K562 (cell line): ENCODE data around the gene ZDHHC20. TPM values are rescaled to one million over a fixed set of nuclear protein-coding genes. Genes with fewer than 3 reads are reported as not detected.

Source experiments
- ARHGAP35 ChIP-seq: fragments of 450-650 bp; IDR thresholded peaks from 2 replicates; pipeline ENCODE4 v1.6.1; 2018; ENCODE audit not compliant: partially characterized antibody
- CREB3 ChIP-seq: fragments of 450-650 bp; conservative IDR thresholded peaks from 2 replicates; pipeline ENCODE4 v1.6.1; 2016; ENCODE audit warnings: missing genetic modification characterization, low read depth, mild to moderate bottlenecking, missing compliant biosample characterization, moderate library complexity
- FOXM1 ChIP-seq, 2 experiments: fragments of 450-650 bp in 1 of 2; sonication (generic) in 1 of 2; formaldehyde crosslinking in 1 of 2; IDR thresholded peaks; 2 replicates each; pipeline versions ENCODE4 v1.6.1 to v1.9.0; 2017 to 2022; ENCODE audit warnings: low read depth in 2 of 2, mild to moderate bottlenecking in 2 of 2, missing genetic modification reagents in 1 of 2, moderate library complexity in 1 of 2
- HOXB6 ChIP-seq: fragments of 250-450 bp; sonication (Bioruptor Pico); IDR thresholded peaks from 2 replicates; pipeline ENCODE4 v1.5.1; 2022; ENCODE audit warnings: mild to moderate bottlenecking, borderline replicate concordance
- JUN ChIP-seq, 2 experiments: sonication (generic) in 1 of 2; formaldehyde crosslinking in 1 of 2; IDR thresholded peaks; 2 replicates each; pipeline versions ENCODE4 v1.6.1 to v1.8.0; 2012 to 2022; ENCODE audit warnings: borderline replicate concordance in 2 of 2, mild to moderate bottlenecking in 2 of 2, improper control_type of control experiment in 1 of 2, low read depth in 1 of 2, low read length in 1 of 2, missing genetic modification reagents in 1 of 2
- NRF1 ChIP-seq, 2 experiments: fragments of 450-650 bp; IDR thresholded peaks in 1 of 2; conservative IDR thresholded peaks in 1 of 2; 2 replicates each; pipeline ENCODE4 v1.6.1; 2014; ENCODE audit warnings: mild to moderate bottlenecking in 2 of 2
- STAT5A ChIP-seq: IDR thresholded peaks from 2 replicates; pipeline ENCODE4 v1.6.1; 2012; ENCODE audit warnings: low read length, inconsistent platforms, borderline replicate concordance
- polyA plus RNA-seq, 8 experiments: library from polyadenylated mRNA; depleted of rRNA in 4 of 8; stranded (reverse) in 5 of 8; unstranded in 3 of 8; fragments of >200 nt; fragmentation: Nextera tagmentation in 2 of 8; fragmentation: Illumina TruSeq in 1 of 8; extraction: Ambion mirVana in 2 of 8; extraction: Trizol in 1 of 8; gene quantifications; 2 replicates each; pipeline versions ENCODE4 v1.2.1 to v1.2.3, GENCODE V29; 2011 to 2014; ENCODE audit warnings: inconsistent platforms in 1 of 8, missing spikeins in 1 of 8
- total RNA-seq, 7 experiments: library from RNA; depleted of rRNA in 6 of 7; stranded (reverse); fragments of >200 nt in 6 of 7; fragmentation: Illumina TruSeq in 2 of 7; extraction: Trizol in 2 of 7; gene quantifications; 2 replicates each; pipeline versions ENCODE4 v1.2.1 to v1.2.3, GENCODE V29; 2011 to 2021; ENCODE audit warnings: low replicate concordance in 1 of 7
- TF ChIP-seq, protein P1 (sequence below): fragments of 450-650 bp; conservative IDR thresholded peaks from 2 replicates; pipeline ENCODE4 v1.6.1; 2016; ENCODE audit warnings: missing genetic modification characterization, low read depth, mild to moderate bottlenecking, control low read depth, missing compliant biosample characterization

ZDHHC20 gene
- total and polyA plus RNA-seq, 9 of the 15 experiments (the other 6 are each of a cell fraction or from before 2014, with no cell fraction given) = 2.7 to 20.9 (median 15.8) TPM

DNA sequence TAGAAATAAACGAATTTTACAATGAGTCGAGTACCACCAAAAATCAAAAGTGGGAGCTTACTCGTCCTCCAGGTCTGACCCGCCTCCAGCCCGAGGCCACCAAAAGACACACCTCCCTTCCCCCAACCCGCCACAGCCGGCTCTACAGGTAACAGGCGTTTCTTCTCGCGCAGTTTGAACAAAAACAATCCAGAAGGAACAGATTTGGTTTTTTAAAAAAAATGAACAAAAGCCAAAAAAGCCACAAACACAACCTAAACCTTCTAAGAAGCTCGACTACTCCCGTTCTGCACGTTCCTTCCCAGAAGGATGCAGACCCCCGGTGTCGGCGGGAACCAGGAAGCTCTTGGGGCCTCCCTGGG is 671 bp downstream of the ZDHHC20 start (continued):
- TF ChIP-seq HOXB6 (CRISPR knock-in tag) = no peak
- TF ChIP-seq CREB3 (tag) = no peak
- TF ChIP-seq, protein P1, sequence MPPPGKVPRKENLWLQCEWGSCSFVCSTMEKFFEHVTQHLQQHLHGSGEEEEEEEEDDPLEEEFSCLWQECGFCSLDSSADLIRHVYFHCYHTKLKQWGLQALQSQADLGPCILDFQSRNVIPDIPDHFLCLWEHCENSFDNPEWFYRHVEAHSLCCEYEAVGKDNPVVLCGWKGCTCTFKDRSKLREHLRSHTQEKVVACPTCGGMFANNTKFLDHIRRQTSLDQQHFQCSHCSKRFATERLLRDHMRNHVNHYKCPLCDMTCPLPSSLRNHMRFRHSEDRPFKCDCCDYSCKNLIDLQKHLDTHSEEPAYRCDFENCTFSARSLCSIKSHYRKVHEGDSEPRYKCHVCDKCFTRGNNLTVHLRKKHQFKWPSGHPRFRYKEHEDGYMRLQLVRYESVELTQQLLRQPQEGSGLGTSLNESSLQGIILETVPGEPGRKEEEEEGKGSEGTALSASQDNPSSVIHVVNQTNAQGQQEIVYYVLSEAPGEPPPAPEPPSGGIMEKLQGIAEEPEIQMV (tag) = no peak
- no peak for TF ChIP-seq STAT5A
- TF ChIP-seq JUN (IDR thresholded peaks at IDR 0.05; ENCODE audit: borderline replicate concordance, low read depth, low read length) = no peak
- TF ChIP-seq JUN (CRISPR knock-in tag; IDR thresholded peaks at IDR 0.05; ENCODE audit: borderline replicate concordance) = no peak
- TF ChIP-seq ARHGAP35 = no peak
- TF ChIP-seq FOXM1 (IDR thresholded peaks at IDR 0.05; ENCODE audit: low read depth) = peak; percentile 54; the same call in 1 of the 2 replicates
- TF ChIP-seq FOXM1 (CRISPR knock-in tag; IDR thresholded peaks at IDR 0.05; ENCODE audit: low read depth) = no peak
- TF ChIP-seq NRF1 (conservative IDR thresholded peaks at IDR 0.05 in 1 of 2, IDR thresholded peaks at IDR 0.05 in 1 of 2) = 0 out of 4 replicates have a peak, but pooled peaks of 1 of the 2 experiments have one; percentile 5
